Measurements from ENCODE around the gene CELSR2.

GRCh38 chr1:109231066-109231465 is 18.3 kb upstream of the CELSR2 start:
- no peak for TF ChIP-seq EZH2 (IDR thresholded peaks at IDR 0.05; ENCODE audit: low read length)
- TF ChIP-seq, protein P1, sequence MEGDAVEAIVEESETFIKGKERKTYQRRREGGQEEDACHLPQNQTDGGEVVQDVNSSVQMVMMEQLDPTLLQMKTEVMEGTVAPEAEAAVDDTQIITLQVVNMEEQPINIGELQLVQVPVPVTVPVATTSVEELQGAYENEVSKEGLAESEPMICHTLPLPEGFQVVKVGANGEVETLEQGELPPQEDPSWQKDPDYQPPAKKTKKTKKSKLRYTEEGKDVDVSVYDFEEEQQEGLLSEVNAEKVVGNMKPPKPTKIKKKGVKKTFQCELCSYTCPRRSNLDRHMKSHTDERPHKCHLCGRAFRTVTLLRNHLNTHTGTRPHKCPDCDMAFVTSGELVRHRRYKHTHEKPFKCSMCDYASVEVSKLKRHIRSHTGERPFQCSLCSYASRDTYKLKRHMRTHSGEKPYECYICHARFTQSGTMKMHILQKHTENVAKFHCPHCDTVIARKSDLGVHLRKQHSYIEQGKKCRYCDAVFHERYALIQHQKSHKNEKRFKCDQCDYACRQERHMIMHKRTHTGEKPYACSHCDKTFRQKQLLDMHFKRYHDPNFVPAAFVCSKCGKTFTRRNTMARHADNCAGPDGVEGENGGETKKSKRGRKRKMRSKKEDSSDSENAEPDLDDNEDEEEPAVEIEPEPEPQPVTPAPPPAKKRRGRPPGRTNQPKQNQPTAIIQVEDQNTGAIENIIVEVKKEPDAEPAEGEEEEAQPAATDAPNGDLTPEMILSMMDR (optimal IDR thresholded peaks at IDR 0.05 in 1 of 3, IDR thresholded peaks at IDR 0.05 in 1 of 3, conservative IDR thresholded peaks at IDR 0.05 in 1 of 3; ENCODE audit: extremely low read depth in 1 of 3, insufficient read depth in 2 of 3, low read length in 3 of 3) = no peak

All from keratinocyte (primary cell).